Inflammatory macrophage treated with lipopolysaccharide for 4 hours (primary cell): ENCODE data around the gene MTFR2.
"Not testable (repeated sequence)": the region's sequence is repeated elsewhere in the genome, so short reads cannot be mapped to it uniquely, and the experiment has no call there.

Experiments used
- DNase-seq: peaks from one replicate; pipeline ENCODE4 v3.0.0-alpha.2; 2020

MTFR2 gene

GRCh38 chr6:136232701-136233100, 17.4 kb downstream of the MTFR2 start:
- no peak for DNase-seq

GRCh38 chr6:136230219-136230853, 19.8 kb downstream of the MTFR2 start:
- peak; percentile 47 for DNase-seq

GRCh38 chr6:136228814-136229213, 21.3 kb downstream of the MTFR2 start:
- peak; percentile 84 for DNase-seq

GRCh38 chr6:136226674-136227377, 23.3 kb downstream of the MTFR2 start:
- peak; percentile 50 for DNase-seq

GRCh38 chr6:136226027-136226673, 24.0 kb downstream of the MTFR2 start:
- DNase-seq: peak; percentile 55

GRCh38 chr6:136225496-136225895, 24.6 kb downstream of the MTFR2 start:
- peak; percentile 58 for DNase-seq

- not testable (repeated sequence) for DNase-seq
Observed at GRCh38 chr6:136224974-136225373, 25.1 kb downstream of the MTFR2 start.

- DNase-seq: no peak
Observed at GRCh38 chr6:136216503-136217401, 33.4 kb downstream of the MTFR2 start.

GRCh38 chr6:136213853-136214252, 36.3 kb downstream of the MTFR2 start:
- DNase-seq: no peak

GRCh38 chr6:136213012-136213539, 37.0 kb downstream of the MTFR2 start:
- DNase-seq: no peak

GRCh38 chr6:136212608-136213007, 37.5 kb downstream of the MTFR2 start:
- no peak for DNase-seq

- no peak for DNase-seq
Observed at GRCh38 chr6:136210398-136211165, 39.5 kb downstream of the MTFR2 start.

- no peak for DNase-seq
Observed at GRCh38 chr6:136209496-136209895, 40.6 kb downstream of the MTFR2 start.

- no peak for DNase-seq
Observed at GRCh38 chr6:136208783-136209182, 41.3 kb downstream of the MTFR2 start.

GRCh38 chr6:136201732-136202131, 48.4 kb downstream of the MTFR2 start:
- no peak for DNase-seq

GRCh38 chr6:136192902-136193301, 57.2 kb downstream of the MTFR2 start:
- DNase-seq: no peak

GRCh38 chr6:136191606-136192312, 58.4 kb downstream of the MTFR2 start:
- no peak for DNase-seq

GRCh38 chr6:136189104-136189503, 61.0 kb downstream of the MTFR2 start:
- DNase-seq: no peak

- DNase-seq: no peak
Observed at GRCh38 chr6:136188486-136188885, 61.6 kb downstream of the MTFR2 start.

- no peak for DNase-seq
Observed at GRCh38 chr6:136186363-136186762, 63.7 kb downstream of the MTFR2 start.

GRCh38 chr6:136184738-136185137, 65.4 kb downstream of the MTFR2 start:
- no peak for DNase-seq
